OCI-LY7 (cell line): ENCODE results near the gene LGALS9B.
"Not testable (repeated sequence)": the region's sequence is repeated elsewhere in the genome, so short reads cannot be mapped to it uniquely, and the experiment has no call there.

Experiments used
- EZH2phosphoT487 ChIP-seq: fragments of 200-600 bp; sonication (generic); IDR thresholded peaks from 2 replicates; pipeline ENCODE4 v1.6.1; 2018; ENCODE audit warnings: low read depth, borderline replicate concordance, mild to moderate bottlenecking, mixed run types, antibody characterized with exemption, low read length, moderate library complexity, mixed read lengths
- TF ChIP-seq, protein P1 (sequence below): fragments of 200-600 bp; sonication (generic); conservative IDR thresholded peaks from 2 replicates; pipeline ENCODE4 v1.5.1; 2014; ENCODE audit warnings: mild to moderate bottlenecking, antibody characterized with exemption, low read length, moderate library complexity, mixed read lengths

- TF ChIP-seq, protein P1, sequence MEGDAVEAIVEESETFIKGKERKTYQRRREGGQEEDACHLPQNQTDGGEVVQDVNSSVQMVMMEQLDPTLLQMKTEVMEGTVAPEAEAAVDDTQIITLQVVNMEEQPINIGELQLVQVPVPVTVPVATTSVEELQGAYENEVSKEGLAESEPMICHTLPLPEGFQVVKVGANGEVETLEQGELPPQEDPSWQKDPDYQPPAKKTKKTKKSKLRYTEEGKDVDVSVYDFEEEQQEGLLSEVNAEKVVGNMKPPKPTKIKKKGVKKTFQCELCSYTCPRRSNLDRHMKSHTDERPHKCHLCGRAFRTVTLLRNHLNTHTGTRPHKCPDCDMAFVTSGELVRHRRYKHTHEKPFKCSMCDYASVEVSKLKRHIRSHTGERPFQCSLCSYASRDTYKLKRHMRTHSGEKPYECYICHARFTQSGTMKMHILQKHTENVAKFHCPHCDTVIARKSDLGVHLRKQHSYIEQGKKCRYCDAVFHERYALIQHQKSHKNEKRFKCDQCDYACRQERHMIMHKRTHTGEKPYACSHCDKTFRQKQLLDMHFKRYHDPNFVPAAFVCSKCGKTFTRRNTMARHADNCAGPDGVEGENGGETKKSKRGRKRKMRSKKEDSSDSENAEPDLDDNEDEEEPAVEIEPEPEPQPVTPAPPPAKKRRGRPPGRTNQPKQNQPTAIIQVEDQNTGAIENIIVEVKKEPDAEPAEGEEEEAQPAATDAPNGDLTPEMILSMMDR = not testable (repeated sequence)
- TF ChIP-seq EZH2phosphoT487 = not testable (repeated sequence)
These were observed 47.8 kb upstream of the LGALS9B start for GRCh38 chr17:20515099-20515498.
